Measurements from ENCODE around the gene NF1.

Gene NF1

DNA sequence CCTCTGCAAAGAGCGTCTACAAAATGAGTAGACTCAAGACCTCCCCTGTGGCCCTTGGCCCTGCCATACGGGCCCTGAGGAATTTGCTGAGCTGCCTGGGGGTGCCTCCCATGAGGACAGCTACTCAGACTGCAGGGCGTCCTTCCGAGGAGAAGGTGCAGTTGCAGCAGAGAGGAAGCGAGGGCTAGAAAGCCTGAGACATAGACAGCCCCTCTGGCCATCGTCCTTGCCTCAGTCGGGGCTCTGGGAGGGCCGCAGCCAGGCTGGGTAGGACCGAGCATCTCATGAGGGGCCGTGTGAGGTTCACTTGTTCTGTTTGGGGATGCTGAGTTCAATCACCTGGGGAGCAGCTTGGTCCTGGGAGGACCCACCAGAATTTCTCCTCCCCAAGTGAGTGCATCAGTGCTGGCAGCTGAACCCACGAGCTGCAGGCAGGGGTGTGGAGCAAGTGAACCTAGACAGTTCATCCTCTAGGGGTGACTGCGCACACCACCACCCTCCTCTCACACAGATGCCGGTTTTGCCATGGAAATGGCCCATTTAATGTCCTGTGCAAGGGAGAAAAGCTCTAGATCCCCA lies 317.0 kb downstream of the NF1 start:
- no peak overlapping the region for H2AFZ ChIP-seq (ENCODE audit: low read depth, low read length)
- no peak overlapping the region for H3K4me2 ChIP-seq (ENCODE audit: low read length)
- no peak for TF ChIP-seq EZH2phosphoT487 (IDR thresholded peaks at IDR 0.05; ENCODE audit: low read depth)
- TF ChIP-seq, protein P1, sequence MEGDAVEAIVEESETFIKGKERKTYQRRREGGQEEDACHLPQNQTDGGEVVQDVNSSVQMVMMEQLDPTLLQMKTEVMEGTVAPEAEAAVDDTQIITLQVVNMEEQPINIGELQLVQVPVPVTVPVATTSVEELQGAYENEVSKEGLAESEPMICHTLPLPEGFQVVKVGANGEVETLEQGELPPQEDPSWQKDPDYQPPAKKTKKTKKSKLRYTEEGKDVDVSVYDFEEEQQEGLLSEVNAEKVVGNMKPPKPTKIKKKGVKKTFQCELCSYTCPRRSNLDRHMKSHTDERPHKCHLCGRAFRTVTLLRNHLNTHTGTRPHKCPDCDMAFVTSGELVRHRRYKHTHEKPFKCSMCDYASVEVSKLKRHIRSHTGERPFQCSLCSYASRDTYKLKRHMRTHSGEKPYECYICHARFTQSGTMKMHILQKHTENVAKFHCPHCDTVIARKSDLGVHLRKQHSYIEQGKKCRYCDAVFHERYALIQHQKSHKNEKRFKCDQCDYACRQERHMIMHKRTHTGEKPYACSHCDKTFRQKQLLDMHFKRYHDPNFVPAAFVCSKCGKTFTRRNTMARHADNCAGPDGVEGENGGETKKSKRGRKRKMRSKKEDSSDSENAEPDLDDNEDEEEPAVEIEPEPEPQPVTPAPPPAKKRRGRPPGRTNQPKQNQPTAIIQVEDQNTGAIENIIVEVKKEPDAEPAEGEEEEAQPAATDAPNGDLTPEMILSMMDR (IDR thresholded peaks at IDR 0.05; ENCODE audit: low read depth, low read length) = no peak
- no peak overlapping the region for H3K4me3 ChIP-seq (ENCODE audit: low read length)
- H3K9me3 ChIP-seq (ENCODE audit: insufficient read depth, low read length) = no peaks in the 10 kb centered on the region
- no peaks in the 10 kb centered on the region; the same call in 1 of the 2 replicates for H3K27me3 ChIP-seq (ENCODE audit: low read depth, low read length)
- H4K20me1 ChIP-seq (ENCODE audit: insufficient read depth, low read length) = no peaks in the 10 kb centered on the region
- 0 out of 2 replicates have a peak, but pooled peaks cover 3% of the 10 kb centered on the region for H3K4me1 ChIP-seq (ENCODE audit: low read length)
- no peak overlapping the region for H3K9ac ChIP-seq (ENCODE audit: low read length)
- H3K79me2 ChIP-seq (ENCODE audit: low read length) = no peaks in the 10 kb centered on the region
- H3K36me3 ChIP-seq (replicated peaks; ENCODE audit: low read depth, low read length) = no peaks in the 10 kb centered on the region
- no peak overlapping the region for H3K27ac ChIP-seq (ENCODE audit: low read length)

DNA sequence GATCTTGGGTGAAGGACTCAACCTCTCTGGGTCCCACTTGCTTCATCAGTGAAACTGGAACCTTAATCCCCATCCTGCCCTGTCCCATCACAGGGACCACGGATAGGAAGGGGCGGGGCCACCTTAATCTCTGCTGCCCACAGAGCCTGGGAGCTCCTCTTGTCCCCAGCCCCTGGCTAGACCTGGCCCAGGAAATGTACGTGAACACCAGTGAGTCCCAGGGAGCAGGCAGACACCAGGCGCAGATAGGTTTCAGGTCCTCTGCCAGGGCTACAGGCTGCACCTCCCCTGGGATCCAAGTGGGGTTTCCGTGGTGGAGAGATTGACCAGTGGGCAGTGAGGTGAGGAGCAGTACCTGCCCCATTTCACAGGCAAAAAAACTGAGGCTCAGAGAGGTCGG lies 317.7 kb downstream of the NF1 start:
- no peak overlapping the region for H3K4me3 ChIP-seq (ENCODE audit: low read length)
- H3K36me3 ChIP-seq (replicated peaks; ENCODE audit: low read depth, low read length) = no peaks in the 10 kb centered on the region
- no peaks in the 10 kb centered on the region for H3K9me3 ChIP-seq (ENCODE audit: insufficient read depth, low read length)
- no peaks in the 10 kb centered on the region for H4K20me1 ChIP-seq (ENCODE audit: insufficient read depth, low read length)
- TF ChIP-seq, protein P1 (IDR thresholded peaks at IDR 0.05; ENCODE audit: low read depth, low read length) = no peak
- TF ChIP-seq EZH2phosphoT487 (IDR thresholded peaks at IDR 0.05; ENCODE audit: low read depth) = no peak
- H3K79me2 ChIP-seq (ENCODE audit: low read length) = no peaks in the 10 kb centered on the region
- H3K9ac ChIP-seq (ENCODE audit: low read length) = no peak overlapping the region
- no peak overlapping the region for H2AFZ ChIP-seq (ENCODE audit: low read depth, low read length)
- no peak overlapping the region for H3K4me2 ChIP-seq (ENCODE audit: low read length)
- H3K27ac ChIP-seq (ENCODE audit: low read length) = no peak overlapping the region
- H3K27me3 ChIP-seq (ENCODE audit: low read depth, low read length) = no peaks in the 10 kb centered on the region; the same call in 1 of the 2 replicates
- H3K4me1 ChIP-seq (ENCODE audit: low read length) = 0 out of 2 replicates have a peak, but pooled peaks cover 3% of the 10 kb centered on the region

DNA sequence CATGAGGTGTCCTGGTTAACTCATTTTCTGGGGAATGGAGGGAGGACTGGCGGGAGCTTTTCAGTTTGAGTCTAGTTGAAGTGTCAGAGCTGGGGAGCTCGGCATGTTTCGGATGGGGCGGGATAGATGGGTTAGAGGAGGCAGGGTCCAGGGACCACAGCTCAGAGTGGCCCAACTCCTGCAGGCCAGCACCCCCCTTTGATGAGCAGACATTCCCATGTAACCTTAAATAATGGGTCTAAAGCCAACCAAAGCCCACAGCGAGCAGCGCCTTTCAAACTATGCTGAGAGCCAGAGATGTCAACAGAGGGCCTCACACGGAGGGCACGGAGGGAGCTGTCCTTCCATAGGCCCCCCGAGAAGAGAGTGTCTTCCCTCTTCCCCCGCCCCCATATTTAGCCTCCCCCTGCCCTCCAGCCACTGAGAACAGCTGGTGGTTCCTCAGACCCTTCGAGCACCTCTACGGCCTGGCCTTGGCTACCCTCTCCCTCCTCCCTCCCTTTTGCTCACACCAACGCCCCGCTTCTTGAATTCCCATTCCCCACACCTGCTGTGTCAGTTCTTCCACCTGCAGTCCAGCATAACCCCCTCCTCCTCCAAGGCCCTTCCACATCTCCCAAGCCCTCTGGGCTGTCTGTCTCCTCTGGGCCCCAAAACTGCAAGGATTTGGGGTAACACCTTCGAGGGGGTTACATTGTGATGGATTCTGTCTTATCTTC lies 318.5 kb downstream of the NF1 start:
- Histone ChIP-seq H3K4me1 (ENCODE audit: low read length) (0 out of 2 replicates have a peak, but pooled peaks cover 3% of the 10 kb centered on the region), H3K36me3 (replicated peaks; ENCODE audit: low read depth, low read length) (no peaks in the 10 kb centered on the region), H3K27ac (ENCODE audit: low read length) (no peak overlapping the region), H3K27me3 (ENCODE audit: low read depth, low read length) (no peaks in the 10 kb centered on the region), H2AFZ (ENCODE audit: low read depth, low read length) (no peak overlapping the region), H3K9me3 (ENCODE audit: insufficient read depth, low read length) (no peaks in the 10 kb centered on the region), H3K4me2 (ENCODE audit: low read length) (no peak overlapping the region), H3K4me3 (ENCODE audit: low read length) (no peak overlapping the region), H4K20me1 (ENCODE audit: insufficient read depth, low read length) (no peaks in the 10 kb centered on the region), H3K79me2 (ENCODE audit: low read length) (no peaks in the 10 kb centered on the region), H3K9ac (ENCODE audit: low read length) (no peak overlapping the region)
- TF ChIP-seq EZH2phosphoT487 (IDR thresholded peaks at IDR 0.05; ENCODE audit: low read depth) = no peak
- TF ChIP-seq, protein P1 (IDR thresholded peaks at IDR 0.05; ENCODE audit: low read depth, low read length) = no peak

DNA sequence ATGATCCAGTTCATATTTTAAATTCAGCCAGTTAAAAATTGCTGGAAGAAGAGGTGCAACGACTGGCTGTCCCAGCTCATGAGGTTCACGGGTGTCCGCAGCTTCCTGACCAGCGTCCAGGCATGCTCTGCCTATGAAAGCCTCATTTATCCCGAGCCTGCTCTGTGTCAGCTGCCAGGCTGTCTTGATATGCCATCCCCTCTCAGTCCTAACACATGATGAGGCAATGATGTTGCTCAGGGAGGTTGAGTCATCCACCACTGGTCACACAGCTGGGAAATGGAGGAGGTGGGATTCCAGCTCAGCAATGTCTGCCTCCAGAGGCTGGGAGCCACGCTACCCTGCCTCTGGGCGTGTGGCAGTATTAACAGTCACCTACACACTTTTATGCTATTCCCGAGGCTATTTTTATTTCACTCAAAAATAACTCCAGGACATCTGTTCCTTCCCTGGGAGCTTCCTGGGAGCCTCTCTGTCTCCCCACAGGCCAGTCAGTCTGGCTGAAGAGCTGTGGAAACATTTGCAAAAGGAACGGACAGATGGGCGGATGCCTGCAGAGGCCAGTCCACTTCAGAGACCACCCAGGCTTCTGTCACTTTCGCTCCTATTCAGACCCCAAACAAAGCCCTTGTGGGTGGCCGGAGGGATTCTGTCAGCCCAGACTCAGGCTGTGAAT lies 319.2 kb downstream of the NF1 start:
- Histone ChIP-seq H3K27me3 (ENCODE audit: low read depth, low read length) (no peaks in the 10 kb centered on the region), H3K9ac (ENCODE audit: low read length) (no peak overlapping the region), H3K27ac (ENCODE audit: low read length) (no peak overlapping the region), H4K20me1 (ENCODE audit: insufficient read depth, low read length) (no peaks in the 10 kb centered on the region), H3K4me3 (ENCODE audit: low read length) (no peak overlapping the region), H3K9me3 (ENCODE audit: insufficient read depth, low read length) (no peaks in the 10 kb centered on the region), H3K79me2 (ENCODE audit: low read length) (no peaks in the 10 kb centered on the region), H3K36me3 (replicated peaks; ENCODE audit: low read depth, low read length) (no peaks in the 10 kb centered on the region), H3K4me2 (ENCODE audit: low read length) (no peak overlapping the region), H2AFZ (ENCODE audit: low read depth, low read length) (no peak overlapping the region), H3K4me1 (ENCODE audit: low read length) (0 out of 2 replicates have a peak, but pooled peaks cover 3% of the 10 kb centered on the region)
- TF ChIP-seq EZH2phosphoT487 (IDR thresholded peaks at IDR 0.05; ENCODE audit: low read depth) = no peak
- TF ChIP-seq, protein P1 (IDR thresholded peaks at IDR 0.05; ENCODE audit: low read depth, low read length) = no peak

Measured in OCI-LY3 (cell line).